OCI-LY7 (cell line): ENCODE measurements around the gene IFITM5. TPM values are rescaled to one million over a fixed set of nuclear protein-coding genes. Genes with fewer than 3 reads are reported as not detected.

ENCODE experiments used
- BruUV-seq: library from RNA; stranded (reverse); fragments of 400-500 nt; replicated peaks from 2 replicates; lab custom pipeline; 2021; lab: Mats Ljungman, UMichigan
- CTCF ChIA-PET: fragments of 300-600 bp; sonication (Branson Sonifier 250); formaldehyde crosslinking; loops from one replicate; lab custom pipeline; 2022; ENCODE audit warnings: antibody characterized with exemption; ENCODE audit not compliant: unreplicated experiment; lab: Charles Lee
- POLR2A ChIA-PET: fragments of 300-600 bp; sonication (Branson Sonifier 250); formaldehyde crosslinking; loops from one replicate; lab custom pipeline; 2022; ENCODE audit warnings: antibody characterized with exemption; lab: Charles Lee
- DNase-seq: peaks from one replicate; pipeline ENCODE4 v3.0.0-alpha.2; 2015; ENCODE audit warnings: low spot score
- H2AFZ ChIP-seq: fragments of 200-600 bp; sonication (generic), shearing (Covaris generic); 2 replicates; pipeline ENCODE4 v1.6.1; 2014; ENCODE audit warnings: mild to moderate bottlenecking, antibody characterized with exemption, low read length, moderate library complexity
- H3K27ac ChIP-seq: fragments of 200-600 bp; sonication (generic); 2 replicates; pipeline ENCODE4 v1.5.1; 2014; ENCODE audit warnings: mixed run types, low read depth, mild to moderate bottlenecking, moderate library complexity, low read length, inconsistent platforms; ENCODE audit not compliant: poor library complexity, severe bottlenecking
- H3K36me3 ChIP-seq: fragments of 200-600 bp; sonication (generic); 2 replicates; pipeline ENCODE4 v1.6.1; 2014; ENCODE audit warnings: mild to moderate bottlenecking, antibody characterized with exemption, low read length, moderate library complexity, mixed read lengths; ENCODE audit not compliant: insufficient read depth
- H3K4me1 ChIP-seq: fragments of 200-600 bp; sonication (generic); 2 replicates; pipeline ENCODE4 v1.5.1; 2014; ENCODE audit warnings: mild to moderate bottlenecking, low read length; ENCODE audit not compliant: insufficient read depth, poor library complexity, severe bottlenecking
- H3K4me2 ChIP-seq: fragments of 200-600 bp; sonication (generic); 2 replicates; pipeline ENCODE4 v1.6.1; 2014; ENCODE audit warnings: mild to moderate bottlenecking, low read length
- H3K4me3 ChIP-seq: fragments of 200-600 bp; sonication (generic); 2 replicates; pipeline ENCODE4 v1.5.1; 2014; ENCODE audit warnings: mild to moderate bottlenecking, low read depth, low read length; ENCODE audit not compliant: poor library complexity, severe bottlenecking
- H3K79me2 ChIP-seq: fragments of 200-600 bp; sonication (generic); 2 replicates; pipeline ENCODE4 v1.6.1; 2016; ENCODE audit warnings: low read depth, mild to moderate bottlenecking, low read length, moderate library complexity, mixed read lengths; ENCODE audit not compliant: insufficient read depth
- H3K9me2 ChIP-seq: fragments of 200-600 bp; sonication (generic); 2 replicates; pipeline ENCODE4 v1.6.1; 2016; ENCODE audit warnings: mild to moderate bottlenecking, low read length, mixed read lengths; ENCODE audit not compliant: insufficient read depth
- H3K9me3 ChIP-seq: fragments of 200-600 bp; sonication (generic); 2 replicates; pipeline ENCODE4 v1.6.1; 2014; ENCODE audit warnings: mild to moderate bottlenecking, mixed run types, low read length, mixed read lengths
- H4K20me1 ChIP-seq: fragments of 200-600 bp; sonication (generic); 2 replicates; pipeline ENCODE4 v1.6.1; 2014; ENCODE audit warnings: mild to moderate bottlenecking, antibody characterized with exemption, low read length, moderate library complexity, mixed read lengths; ENCODE audit not compliant: insufficient read depth
- EZH2phosphoT487 ChIP-seq: fragments of 200-600 bp; sonication (generic); IDR thresholded peaks from 2 replicates; pipeline ENCODE4 v1.6.1; 2018; ENCODE audit warnings: low read depth, borderline replicate concordance, mild to moderate bottlenecking, mixed run types, antibody characterized with exemption, low read length, moderate library complexity, mixed read lengths
- intact Hi-C: fragments of 100-400 bp; cut with micrococcal nuclease; formaldehyde crosslinking; loops from one replicate; pipeline ENCODE4 v1.10.0; 2022; ENCODE audit not compliant: unreplicated experiment
- total RNA-seq, 2 experiments: library from RNA; depleted of rRNA in 1 of 2; stranded (reverse); fragments of >200 nt in 1 of 2; shearing (Covaris generic) in 1 of 2; gene quantifications; 2 replicates each; pipeline ENCODE4 v1.2.3, GENCODE V29; 2014 to 2022
- TF ChIP-seq, protein P1 (sequence below): fragments of 200-600 bp; sonication (generic); conservative IDR thresholded peaks from 2 replicates; pipeline ENCODE4 v1.5.1; 2014; ENCODE audit warnings: mild to moderate bottlenecking, antibody characterized with exemption, low read length, moderate library complexity, mixed read lengths

The IFITM5 gene
- total RNA-seq, 2 experiments from 2014 or later = not detected

DNA sequence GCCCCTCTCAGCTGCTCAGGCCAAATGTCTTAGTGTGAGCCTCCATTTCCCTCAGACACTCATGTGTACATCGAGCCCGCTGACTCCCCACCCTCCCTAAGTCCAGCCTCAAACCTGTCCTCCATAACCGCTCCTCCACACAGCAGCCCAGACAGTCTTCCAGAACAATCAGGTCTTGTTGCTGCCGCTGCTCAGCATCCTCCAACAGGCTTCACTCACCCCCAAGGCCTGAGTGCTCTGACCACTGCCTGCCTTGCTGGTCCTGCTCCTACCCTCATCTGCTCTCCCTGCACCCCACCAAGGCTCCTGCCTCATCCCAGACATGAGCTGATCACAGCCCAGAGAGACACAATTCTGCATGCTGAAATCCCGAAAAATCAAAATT is 45.4 kb downstream of the IFITM5 start:
- Histone ChIP-seq H2AFZ (no peak overlapping the region), H3K4me3 (no peak overlapping the region), H3K4me2 (no peak overlapping the region), H4K20me1 (no peaks in the 10 kb centered on the region), H3K4me1 (peaks cover 18% of the 10 kb centered on the region), H3K36me3 (peaks cover 49% of the 10 kb centered on the region), H3K79me2 (no peaks in the 10 kb centered on the region), H3K27ac (no peak overlapping the region), H3K9me2 (no peaks in the 10 kb centered on the region), H3K9me3 (no peaks in the 10 kb centered on the region)
- no peak for TF ChIP-seq EZH2phosphoT487
- TF ChIP-seq, protein P1, sequence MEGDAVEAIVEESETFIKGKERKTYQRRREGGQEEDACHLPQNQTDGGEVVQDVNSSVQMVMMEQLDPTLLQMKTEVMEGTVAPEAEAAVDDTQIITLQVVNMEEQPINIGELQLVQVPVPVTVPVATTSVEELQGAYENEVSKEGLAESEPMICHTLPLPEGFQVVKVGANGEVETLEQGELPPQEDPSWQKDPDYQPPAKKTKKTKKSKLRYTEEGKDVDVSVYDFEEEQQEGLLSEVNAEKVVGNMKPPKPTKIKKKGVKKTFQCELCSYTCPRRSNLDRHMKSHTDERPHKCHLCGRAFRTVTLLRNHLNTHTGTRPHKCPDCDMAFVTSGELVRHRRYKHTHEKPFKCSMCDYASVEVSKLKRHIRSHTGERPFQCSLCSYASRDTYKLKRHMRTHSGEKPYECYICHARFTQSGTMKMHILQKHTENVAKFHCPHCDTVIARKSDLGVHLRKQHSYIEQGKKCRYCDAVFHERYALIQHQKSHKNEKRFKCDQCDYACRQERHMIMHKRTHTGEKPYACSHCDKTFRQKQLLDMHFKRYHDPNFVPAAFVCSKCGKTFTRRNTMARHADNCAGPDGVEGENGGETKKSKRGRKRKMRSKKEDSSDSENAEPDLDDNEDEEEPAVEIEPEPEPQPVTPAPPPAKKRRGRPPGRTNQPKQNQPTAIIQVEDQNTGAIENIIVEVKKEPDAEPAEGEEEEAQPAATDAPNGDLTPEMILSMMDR = no peak
- no TSS peak for BruUV-seq
- ChIA-PET POLR2A (interaction anchor here (1.0 kb wide), 1 partner anchor 110 kb away, joined by 3 read pairs; no protein-coding TSS in a partner anchor), CTCF (no interaction called here)
- intact Hi-C loops = loop anchor here (10.0 kb wide), 1 partner anchor 51 kb away; the partner anchor contains the start of gene IFITM2
- DNase-seq = no peak

DNA sequence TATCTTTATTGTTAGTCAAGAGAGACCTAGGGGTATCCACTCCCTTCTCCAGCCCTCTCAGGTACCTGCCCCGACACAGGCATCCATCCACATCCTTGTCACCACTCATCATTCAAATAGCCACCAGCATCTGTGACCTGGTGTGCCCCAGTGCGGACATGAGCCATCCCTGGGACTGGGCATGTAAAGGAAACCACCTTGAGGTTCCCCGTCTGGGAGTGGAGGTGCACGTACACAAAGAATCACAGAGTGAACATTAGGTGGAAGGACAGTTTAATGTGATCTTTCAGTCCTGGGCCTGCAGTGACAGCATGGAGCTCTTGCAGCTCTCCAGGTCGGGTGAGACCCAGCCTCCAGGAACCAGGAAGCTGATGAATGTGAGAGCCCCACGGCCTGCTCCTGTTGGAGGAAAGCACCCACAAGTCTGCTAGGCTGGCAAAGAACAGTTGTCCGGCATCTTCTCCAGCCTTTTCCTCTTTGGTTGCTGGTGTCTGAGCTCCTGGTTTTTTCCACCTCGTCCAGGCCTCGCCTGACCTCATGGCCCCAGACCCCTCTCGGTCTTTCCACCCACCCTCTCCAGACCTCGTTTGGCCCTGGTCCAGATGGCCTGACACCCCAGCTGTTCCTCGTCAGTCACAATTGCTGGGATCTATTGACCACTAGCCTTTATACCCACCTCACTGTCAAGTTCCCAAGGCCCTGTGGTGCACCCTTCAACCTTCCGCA is 46.0 kb downstream of the IFITM5 start:
- no TSS peak for BruUV-seq
- ChIA-PET POLR2A (interaction anchor here (1.0 kb wide), 1 partner anchor 110 kb away, joined by 3 read pairs; no protein-coding TSS in a partner anchor), CTCF (no interaction called here)
- H3K4me2 ChIP-seq = no peak overlapping the region
- H3K9me2 ChIP-seq = no peaks in the 10 kb centered on the region
- peaks cover 54% of the 10 kb centered on the region for H3K36me3 ChIP-seq
- TF ChIP-seq, protein P1 = no peak
- no peak for TF ChIP-seq EZH2phosphoT487
- H3K79me2 ChIP-seq = no peaks in the 10 kb centered on the region
- H3K27ac ChIP-seq = no peak overlapping the region
- intact Hi-C loops = loop anchor here (10.0 kb wide), 1 partner anchor 51 kb away; the partner anchor contains the start of gene IFITM2
- H2AFZ ChIP-seq = no peak overlapping the region
- no peaks in the 10 kb centered on the region for H4K20me1 ChIP-seq
- H3K4me3 ChIP-seq = no peak overlapping the region
- H3K4me1 ChIP-seq = peaks cover 18% of the 10 kb centered on the region
- no peak for DNase-seq
- no peaks in the 10 kb centered on the region for H3K9me3 ChIP-seq

DNA sequence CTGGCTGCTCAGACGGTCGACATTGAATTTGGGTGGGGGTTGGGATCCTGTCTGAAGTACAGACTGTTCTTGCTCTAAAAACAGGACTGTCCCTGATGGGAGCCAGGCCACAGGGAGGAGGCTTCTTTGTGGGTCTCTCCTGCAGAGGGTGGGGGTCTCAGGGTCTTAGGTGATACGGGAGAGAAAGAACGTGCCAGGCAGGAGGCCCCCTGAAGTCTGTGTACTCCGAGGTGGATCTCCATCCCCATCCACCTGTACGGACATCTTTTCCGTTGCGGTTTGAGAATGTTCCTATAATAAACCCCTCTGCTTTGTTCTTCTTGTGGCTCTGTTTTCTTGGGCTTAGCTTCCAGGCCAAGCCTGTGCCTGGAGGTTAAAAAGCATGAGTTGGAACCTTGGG is 46.7 kb downstream of the IFITM5 start:
- BruUV-seq = TSS peak; percentile 75
- TF ChIP-seq EZH2phosphoT487 = no peak
- TF ChIP-seq, protein P1 = no peak
- H3K4me1 ChIP-seq = peaks cover 11% of the 10 kb centered on the region
- no peaks in the 10 kb centered on the region for H3K79me2 ChIP-seq
- no peak overlapping the region for H2AFZ ChIP-seq
- H4K20me1 ChIP-seq = no peaks in the 10 kb centered on the region
- H3K4me3 ChIP-seq = no peak overlapping the region
- no peak overlapping the region for H3K27ac ChIP-seq
- no peaks in the 10 kb centered on the region for H3K9me2 ChIP-seq
- ChIA-PET CTCF (no interaction called here), POLR2A (no interaction called here)
- H3K9me3 ChIP-seq = no peaks in the 10 kb centered on the region
- intact Hi-C loops = loop anchor here (10.0 kb wide), 1 partner anchor 52 kb away; the partner anchor contains the start of gene IFITM2
- no peak for DNase-seq
- no peak overlapping the region for H3K4me2 ChIP-seq
- peaks cover 61% of the 10 kb centered on the region for H3K36me3 ChIP-seq
